ENCODE measurements around the gene TAOK2.
"Not testable (repeated sequence)": the region's sequence is repeated elsewhere in the genome, so short reads cannot be mapped to it uniquely, and the experiment has no call there.

Gene TAOK2

GRCh38 chr16:30002614-30003346 lies 29.1 kb downstream of the TAOK2 start:
- DNase-seq (ENCODE audit: low read depth in 2 of 2, low spot score in 1 of 2) = no peak

- no peak for DNase-seq (ENCODE audit: low read depth in 2 of 2, low spot score in 1 of 2)
Observed at GRCh38 chr16:30003670-30004423, 30.2 kb downstream of the TAOK2 start.

GRCh38 chr16:30004424-30004776 lies 30.7 kb downstream of the TAOK2 start:
- DNase-seq (ENCODE audit: low read depth in 2 of 2, low spot score in 1 of 2) = no peak

- DNase-seq (ENCODE audit: low read depth in 2 of 2, low spot score in 1 of 2) = no peak
Observed at GRCh38 chr16:30004811-30005242, 31.2 kb downstream of the TAOK2 start.

GRCh38 chr16:30005341-30006094 lies 31.9 kb downstream of the TAOK2 start:
- DNase-seq (ENCODE audit: low read depth in 2 of 2, low spot score in 1 of 2) = no peak

- no peak for DNase-seq (ENCODE audit: low read depth in 2 of 2, low spot score in 1 of 2)
Observed at GRCh38 chr16:30006095-30006473, 32.4 kb downstream of the TAOK2 start.

- DNase-seq (ENCODE audit: low read depth in 2 of 2, low spot score in 1 of 2) = no peak
Observed at GRCh38 chr16:30006659-30007377, 33.1 kb downstream of the TAOK2 start.

- no peak for DNase-seq (ENCODE audit: low read depth in 2 of 2, low spot score in 1 of 2)
Observed at GRCh38 chr16:30007378-30007895, 33.8 kb downstream of the TAOK2 start.

- no peak for DNase-seq (ENCODE audit: low read depth in 2 of 2, low spot score in 1 of 2)
Observed at GRCh38 chr16:30009085-30009862, 35.6 kb downstream of the TAOK2 start.

GRCh38 chr16:30009990-30010843 lies 36.5 kb downstream of the TAOK2 start:
- DNase-seq (ENCODE audit: low read depth in 2 of 2, low spot score in 1 of 2) = no peak

- no peak for DNase-seq (ENCODE audit: low read depth in 2 of 2, low spot score in 1 of 2)
Observed at GRCh38 chr16:30010844-30011713, 37.4 kb downstream of the TAOK2 start, which contains the start of gene DOC2A. DOC2A (minus strand) TSS chr16:30011027; CDS start chr16:30010222, 805 bp downstream.

- DNase-seq (ENCODE audit: low read depth in 2 of 2, low spot score in 1 of 2) = no peak
Observed at GRCh38 chr16:30011714-30012504, 38.2 kb downstream of the TAOK2 start.

GRCh38 chr16:30012598-30012997 lies 38.9 kb downstream of the TAOK2 start:
- DNase-seq (ENCODE audit: low read depth in 2 of 2, low spot score in 1 of 2) = not testable (repeated sequence)

GRCh38 chr16:30015450-30015849 lies 41.8 kb downstream of the TAOK2 start:
- DNase-seq (ENCODE audit: low read depth in 2 of 2, low spot score in 1 of 2) = not testable (repeated sequence)

GRCh38 chr16:30016555-30017276 lies 43.0 kb downstream of the TAOK2 start:
- no peak for DNase-seq (ENCODE audit: low read depth in 2 of 2, low spot score in 1 of 2)

- DNase-seq (ENCODE audit: low read depth in 2 of 2, low spot score in 1 of 2) = no peak
Observed at GRCh38 chr16:30017277-30017656, 43.6 kb downstream of the TAOK2 start.

GRCh38 chr16:30017937-30018336 lies 44.3 kb downstream of the TAOK2 start:
- DNase-seq (ENCODE audit: low read depth in 2 of 2, low spot score in 1 of 2) = not testable (repeated sequence)

All from stimulated activated CD8-positive, alpha-beta memory T cell treated with anti-CD3 and anti-CD28 coated beads, Interleukin-4, amount 100 ng/mL, for 4 hours (primary cell).